Activated B cell treated with CpG ODN at 0.5 μM for 24 hours (primary cell): ENCODE results near the gene HS6ST2. TPM values are rescaled to one million over a fixed set of nuclear protein-coding genes. Genes with fewer than 3 reads are reported as not detected.

Source experiments
- ATAC-seq: fragments of 200-7000 bp; cut with Tn5 transposase; one replicate; pipeline ENCODE4 v1.10.0; 2021; ENCODE audit warnings: low read depth, mild to moderate bottlenecking, moderate library complexity
- CTCF ChIA-PET: fragments of 350-600 bp; sonication (Branson Sonifier 250); formaldehyde crosslinking; loops from one replicate; lab custom pipeline; 2021; ENCODE audit warnings: antibody characterized with exemption; lab: Charles Lee
- POLR2A ChIA-PET: fragments of 350-600 bp; sonication (Branson Sonifier 250); formaldehyde crosslinking; loops from one replicate; lab custom pipeline; 2021; ENCODE audit warnings: antibody characterized with exemption; lab: Charles Lee
- DNase-seq: peaks from one replicate; pipeline ENCODE4 v3.0.0; 2022
- H3K27ac Mint-ChIP-seq: one replicate; pipeline ENCODE4 v1.8.0; 2020; ENCODE audit warnings: mixed read lengths
- H3K27me3 Mint-ChIP-seq: one replicate; pipeline ENCODE4 v1.8.0; 2021; ENCODE audit warnings: mixed read lengths
- H3K36me3 Mint-ChIP-seq: one replicate; pipeline ENCODE4 v1.8.0; 2021; ENCODE audit warnings: low read depth, mixed read lengths
- H3K4me1 Mint-ChIP-seq: one replicate; pipeline ENCODE4 v1.8.0; 2021; ENCODE audit warnings: mixed read lengths
- H3K4me3 Mint-ChIP-seq: one replicate; pipeline ENCODE4 v1.8.0; 2020; ENCODE audit warnings: mild to moderate bottlenecking, mixed read lengths
- H3K9me3 Mint-ChIP-seq: one replicate; pipeline ENCODE4 v1.8.0; 2020; ENCODE audit warnings: mixed read lengths
- intact Hi-C: fragments of 100-400 bp; cut with micrococcal nuclease; formaldehyde crosslinking; loops from one replicate; pipeline ENCODE4 v1.15.1; 2024
- total RNA-seq: library from RNA; stranded (reverse); gene quantifications from 2 replicates; pipeline ENCODE4 v1.2.3, GENCODE V29; 2022
- TF ChIP-seq, protein P1 (sequence below): fragments of 200-600 bp; IDR thresholded peaks from one replicate; pipeline ENCODE4 v1.8.0; 2022; ENCODE audit warnings: antibody characterized with exemption, mild to moderate bottlenecking

HS6ST2 gene
- total RNA-seq, 1 donor from 2014 or later = not detected

DNA sequence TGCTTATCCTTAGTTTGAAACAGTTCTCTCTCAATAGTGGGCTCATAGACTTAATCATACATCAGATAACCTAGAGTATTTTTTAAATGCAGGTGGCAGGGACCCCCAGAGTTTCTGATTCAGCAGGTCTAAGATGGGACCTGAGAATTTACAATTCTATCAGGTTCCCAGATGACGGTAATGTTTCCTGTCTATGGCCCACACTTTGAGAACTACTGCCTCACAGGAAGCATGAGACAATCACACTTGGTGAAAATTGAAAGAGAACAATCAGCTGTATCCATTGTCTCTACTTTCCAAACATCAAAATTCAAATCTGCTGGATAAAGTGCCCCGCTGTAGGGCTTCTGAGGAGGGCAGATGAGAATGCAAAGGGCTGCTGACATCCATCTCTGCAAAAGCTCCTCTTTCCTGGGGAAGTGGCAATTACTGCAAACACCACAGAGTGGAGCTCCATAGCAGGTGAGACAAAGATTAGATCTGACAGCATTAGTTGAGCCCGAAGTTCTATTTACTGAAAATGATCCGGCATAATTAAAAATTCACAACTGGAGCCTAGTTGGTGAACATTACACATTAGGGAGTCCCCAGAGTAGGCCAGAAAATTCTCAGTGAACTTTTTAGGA, 281.8 kb downstream of the HS6ST2 start:
- no peaks in the 10 kb centered on the region for H3K4me1 Mint-ChIP-seq
- intact Hi-C loops = no loop called here
- no peak for ATAC-seq
- CTCF ChIA-PET = no interaction called here
- no peaks in the 10 kb centered on the region for H3K27me3 Mint-ChIP-seq
- H3K27ac Mint-ChIP-seq = no peak overlapping the region
- DNase-seq = no peak
- peaks cover 2% of the 10 kb centered on the region for H3K9me3 Mint-ChIP-seq
- H3K4me3 Mint-ChIP-seq = no peak overlapping the region
- H3K36me3 Mint-ChIP-seq = no peaks in the 10 kb centered on the region
- POLR2A ChIA-PET = no interaction called here
- TF ChIP-seq, protein P1, sequence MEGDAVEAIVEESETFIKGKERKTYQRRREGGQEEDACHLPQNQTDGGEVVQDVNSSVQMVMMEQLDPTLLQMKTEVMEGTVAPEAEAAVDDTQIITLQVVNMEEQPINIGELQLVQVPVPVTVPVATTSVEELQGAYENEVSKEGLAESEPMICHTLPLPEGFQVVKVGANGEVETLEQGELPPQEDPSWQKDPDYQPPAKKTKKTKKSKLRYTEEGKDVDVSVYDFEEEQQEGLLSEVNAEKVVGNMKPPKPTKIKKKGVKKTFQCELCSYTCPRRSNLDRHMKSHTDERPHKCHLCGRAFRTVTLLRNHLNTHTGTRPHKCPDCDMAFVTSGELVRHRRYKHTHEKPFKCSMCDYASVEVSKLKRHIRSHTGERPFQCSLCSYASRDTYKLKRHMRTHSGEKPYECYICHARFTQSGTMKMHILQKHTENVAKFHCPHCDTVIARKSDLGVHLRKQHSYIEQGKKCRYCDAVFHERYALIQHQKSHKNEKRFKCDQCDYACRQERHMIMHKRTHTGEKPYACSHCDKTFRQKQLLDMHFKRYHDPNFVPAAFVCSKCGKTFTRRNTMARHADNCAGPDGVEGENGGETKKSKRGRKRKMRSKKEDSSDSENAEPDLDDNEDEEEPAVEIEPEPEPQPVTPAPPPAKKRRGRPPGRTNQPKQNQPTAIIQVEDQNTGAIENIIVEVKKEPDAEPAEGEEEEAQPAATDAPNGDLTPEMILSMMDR = no peak

DNA sequence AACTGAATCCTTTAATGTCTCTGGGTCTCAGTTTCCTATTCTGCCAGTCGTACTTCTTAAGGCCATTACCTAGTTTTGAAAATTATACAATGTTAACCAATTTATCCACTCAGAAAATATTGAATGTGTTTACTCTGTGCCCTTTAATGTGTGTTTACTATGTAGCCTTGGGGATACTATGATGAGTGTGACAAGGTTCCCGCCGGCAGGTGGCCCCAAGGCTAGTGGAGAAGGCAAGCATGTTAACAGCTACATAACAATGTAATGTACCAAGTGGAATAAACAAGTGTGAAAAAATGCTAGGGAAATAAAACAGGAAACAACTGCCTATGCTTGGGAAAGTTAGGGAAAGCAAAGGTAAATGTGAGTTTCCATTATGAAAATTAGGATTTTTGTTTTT, 282.3 kb downstream of the HS6ST2 start:
- intact Hi-C loops = no loop called here
- Mint-ChIP-seq H3K9me3 (peaks cover 2% of the 10 kb centered on the region), H3K27me3 (no peaks in the 10 kb centered on the region), H3K4me1 (no peaks in the 10 kb centered on the region), H3K27ac (no peak overlapping the region), H3K4me3 (no peak overlapping the region), H3K36me3 (no peaks in the 10 kb centered on the region)
- no peak for ATAC-seq
- ChIA-PET POLR2A (no interaction called here), CTCF (no interaction called here)
- TF ChIP-seq, protein P1 = no peak
- no peak for DNase-seq

DNA sequence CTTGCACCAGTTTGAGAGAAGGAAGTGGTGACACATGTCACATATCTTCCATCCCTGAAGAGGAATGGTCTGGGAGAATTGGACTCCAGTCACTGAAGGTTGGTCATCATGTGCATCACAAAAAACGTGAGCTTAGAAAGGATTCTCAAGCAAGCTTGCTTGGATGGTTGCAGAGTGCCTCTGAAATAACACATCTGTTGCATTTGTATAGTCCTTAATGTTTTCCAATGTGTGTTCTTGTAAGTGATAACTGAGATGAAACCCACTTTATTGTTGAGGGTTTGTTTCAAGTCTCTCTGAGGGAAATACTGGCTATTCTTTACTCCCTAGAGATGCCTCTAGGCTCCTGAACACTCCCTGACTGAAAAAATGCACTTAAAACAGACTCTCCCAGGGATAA, 285.1 kb downstream of the HS6ST2 start:
- H3K4me3 Mint-ChIP-seq = no peak overlapping the region
- CTCF ChIA-PET = no interaction called here

DNA sequence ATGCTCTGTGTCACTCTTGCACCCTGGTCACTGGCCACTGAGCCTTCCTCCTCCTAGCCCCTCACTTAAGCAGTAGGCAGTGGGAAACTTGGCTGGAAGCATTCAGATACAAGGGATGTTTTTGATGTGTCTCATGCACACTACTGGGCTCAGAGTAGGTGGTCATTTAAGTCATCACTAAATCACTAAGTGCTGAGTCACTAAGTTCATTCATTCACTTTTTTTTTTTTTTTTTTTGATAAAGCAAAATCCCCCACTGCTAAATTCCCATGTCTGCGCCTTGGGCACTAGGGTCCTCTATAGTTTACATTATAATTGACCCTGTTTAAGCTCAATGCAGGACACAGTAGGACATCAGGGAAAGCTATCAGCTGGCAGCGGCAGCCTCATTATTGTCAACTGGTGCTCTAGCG, 287.2 kb downstream of the HS6ST2 start:
- POLR2A ChIA-PET = no interaction called here
- no peak overlapping the region for H3K4me3 Mint-ChIP-seq
- TF ChIP-seq, protein P1 = no peak
- CTCF ChIA-PET = no interaction called here
- no peaks in the 10 kb centered on the region for H3K9me3 Mint-ChIP-seq
- no peaks in the 10 kb centered on the region for H3K27me3 Mint-ChIP-seq
- H3K36me3 Mint-ChIP-seq = no peaks in the 10 kb centered on the region
- no peak for DNase-seq
- no peak overlapping the region for H3K27ac Mint-ChIP-seq
- no peak for ATAC-seq
- no peaks in the 10 kb centered on the region for H3K4me1 Mint-ChIP-seq
- intact Hi-C loops = no loop called here

More for the DNA sequence above, 285.1 kb downstream of the HS6ST2 start:
- H3K9me3 Mint-ChIP-seq = no peaks in the 10 kb centered on the region
- ATAC-seq (no peak), DNase-seq (no peak)
- TF ChIP-seq, protein P1 = no peak
- no peaks in the 10 kb centered on the region for H3K4me1 Mint-ChIP-seq
- intact Hi-C loops = no loop called here
- H3K36me3 Mint-ChIP-seq = no peaks in the 10 kb centered on the region
- POLR2A ChIA-PET = no interaction called here
- no peak overlapping the region for H3K27ac Mint-ChIP-seq
- no peaks in the 10 kb centered on the region for H3K27me3 Mint-ChIP-seq

DNA sequence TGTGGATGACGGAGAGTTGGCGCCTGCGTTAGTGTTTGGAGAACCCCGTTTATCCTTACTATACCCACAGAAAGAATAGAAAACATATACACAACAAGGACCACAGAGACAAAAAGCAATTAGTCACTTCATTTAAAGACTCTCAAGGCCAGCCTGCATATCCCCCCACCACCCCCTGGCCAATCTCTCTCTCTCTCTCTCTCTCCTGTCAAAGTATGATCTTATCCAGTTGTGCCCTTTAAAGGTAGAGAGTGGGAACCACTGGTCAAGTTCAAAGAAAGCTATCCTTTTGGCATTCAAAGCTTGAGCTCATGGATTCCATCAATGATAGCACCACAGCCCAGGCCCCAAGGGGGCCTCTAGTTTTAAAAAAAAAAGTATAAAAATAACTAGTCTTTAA, 289.3 kb downstream of the HS6ST2 start:
- ATAC-seq (no peak), DNase-seq (no peak)
- Mint-ChIP-seq H3K4me1 (no peaks in the 10 kb centered on the region), H3K27ac (no peak overlapping the region), H3K9me3 (no peaks in the 10 kb centered on the region), H3K27me3 (no peaks in the 10 kb centered on the region), H3K4me3 (no peak overlapping the region), H3K36me3 (no peaks in the 10 kb centered on the region)
- ChIA-PET POLR2A (no interaction called here), CTCF (no interaction called here)
- intact Hi-C loops = no loop called here
- TF ChIP-seq, protein P1 = no peak
